Breast epithelium (tissue), 3 donors: ENCODE measurements around the gene DNMT3L.

Source experiments
- CTCF ChIP-seq, 3 donors: fragments of 450-650 bp; IDR thresholded peaks; one replicate each; pipeline ENCODE4 v1.5.1; 2016 to 2017; ENCODE audit warnings: antibody characterized with exemption in 3 of 3, mild to moderate bottlenecking in 3 of 3, moderate library complexity in 3 of 3
- POLR2A ChIP-seq: fragments of 450-650 bp; IDR thresholded peaks from one replicate; pipeline ENCODE4 v1.6.1; 2016; ENCODE audit warnings: antibody characterized with exemption, mild to moderate bottlenecking, moderate library complexity

DNA sequence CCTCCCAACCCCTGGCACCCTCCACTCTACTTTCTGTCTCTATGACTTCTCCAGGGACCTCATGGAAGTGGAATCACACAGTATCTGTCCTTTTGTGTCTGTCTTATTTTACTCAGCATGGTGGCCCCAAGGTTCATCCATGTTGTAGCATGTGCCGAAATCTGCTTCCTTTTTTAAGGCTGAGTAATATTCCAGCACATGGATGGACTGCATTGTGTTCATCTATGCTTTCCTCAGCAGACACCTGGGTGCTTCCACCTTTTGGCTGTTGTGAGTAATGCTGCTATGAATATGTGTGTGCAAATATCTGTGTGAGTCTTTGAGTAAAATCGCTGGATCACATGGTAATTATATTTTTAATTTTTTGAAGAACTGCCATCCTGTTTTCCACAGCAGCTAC, 36.6 kb upstream of the DNMT3L start:
- TF ChIP-seq CTCF (IDR thresholded peaks at IDR 0.05), result no peak
- TF ChIP-seq POLR2A, result no peak
